Measurements from ENCODE around the gene SLX4IP. TPM values are rescaled to one million over a fixed set of nuclear protein-coding genes. Genes with fewer than 3 reads are reported as not detected.

The SLX4IP gene
- total and polyA plus RNA-seq, 2 of the 13 experiments (the other 11 are each of a cell fraction or from before 2014, with no cell fraction given): 3.6 to 7.3 TPM

- TF ChIP-seq ARNT2 (CRISPR knock-in tag; IDR thresholded peaks at IDR 0.05; ENCODE audit: low read depth) (peak; percentile 70), SMAD1 (CRISPR knock-in tag; IDR thresholded peaks at IDR 0.05; ENCODE audit: borderline replicate concordance, low read depth) (no peak), ZNF235 (CRISPR knock-in tag; IDR thresholded peaks at IDR 0.05; ENCODE audit: borderline replicate concordance) (peak; percentile 83; the same call in 1 of the 2 replicates), ATF7-NPFF (CRISPR knock-in tag; IDR thresholded peaks at IDR 0.05; ENCODE audit: low read depth) (peak; percentile 75), ZNF780A (CRISPR knock-in tag; IDR thresholded peaks at IDR 0.05) (no peak; the same call in 1 of the 2 replicates), REL (CRISPR knock-in tag; conservative IDR thresholded peaks at IDR 0.05) (no peak; the same call in 1 of the 2 replicates), ZNF232 (CRISPR knock-in tag; IDR thresholded peaks at IDR 0.05; ENCODE audit: borderline replicate concordance) (peak; percentile 79), MED1 (CRISPR knock-in tag; IDR thresholded peaks at IDR 0.05) (peak; percentile 69), NKX3-1 (CRISPR knock-in tag; IDR thresholded peaks at IDR 0.05) (peak; percentile 96), ZNF343 (CRISPR knock-in tag; IDR thresholded peaks at IDR 0.05) (no peak; the same call in none of the 2 replicates), HNRNPL (IDR thresholded peaks at IDR 0.05; ENCODE audit: low read depth, low read length) (peak; percentile 88), ISL2 (CRISPR knock-in tag; IDR thresholded peaks at IDR 0.05) (peak; percentile 78; the same call in 1 of the 2 replicates), TBP (CRISPR knock-in tag; IDR thresholded peaks at IDR 0.05) (peak; percentile 68), SETDB1 (CRISPR knock-in tag; IDR thresholded peaks at IDR 0.05; ENCODE audit: borderline replicate concordance) (no peak)
- TF ChIP-seq, protein P1, sequence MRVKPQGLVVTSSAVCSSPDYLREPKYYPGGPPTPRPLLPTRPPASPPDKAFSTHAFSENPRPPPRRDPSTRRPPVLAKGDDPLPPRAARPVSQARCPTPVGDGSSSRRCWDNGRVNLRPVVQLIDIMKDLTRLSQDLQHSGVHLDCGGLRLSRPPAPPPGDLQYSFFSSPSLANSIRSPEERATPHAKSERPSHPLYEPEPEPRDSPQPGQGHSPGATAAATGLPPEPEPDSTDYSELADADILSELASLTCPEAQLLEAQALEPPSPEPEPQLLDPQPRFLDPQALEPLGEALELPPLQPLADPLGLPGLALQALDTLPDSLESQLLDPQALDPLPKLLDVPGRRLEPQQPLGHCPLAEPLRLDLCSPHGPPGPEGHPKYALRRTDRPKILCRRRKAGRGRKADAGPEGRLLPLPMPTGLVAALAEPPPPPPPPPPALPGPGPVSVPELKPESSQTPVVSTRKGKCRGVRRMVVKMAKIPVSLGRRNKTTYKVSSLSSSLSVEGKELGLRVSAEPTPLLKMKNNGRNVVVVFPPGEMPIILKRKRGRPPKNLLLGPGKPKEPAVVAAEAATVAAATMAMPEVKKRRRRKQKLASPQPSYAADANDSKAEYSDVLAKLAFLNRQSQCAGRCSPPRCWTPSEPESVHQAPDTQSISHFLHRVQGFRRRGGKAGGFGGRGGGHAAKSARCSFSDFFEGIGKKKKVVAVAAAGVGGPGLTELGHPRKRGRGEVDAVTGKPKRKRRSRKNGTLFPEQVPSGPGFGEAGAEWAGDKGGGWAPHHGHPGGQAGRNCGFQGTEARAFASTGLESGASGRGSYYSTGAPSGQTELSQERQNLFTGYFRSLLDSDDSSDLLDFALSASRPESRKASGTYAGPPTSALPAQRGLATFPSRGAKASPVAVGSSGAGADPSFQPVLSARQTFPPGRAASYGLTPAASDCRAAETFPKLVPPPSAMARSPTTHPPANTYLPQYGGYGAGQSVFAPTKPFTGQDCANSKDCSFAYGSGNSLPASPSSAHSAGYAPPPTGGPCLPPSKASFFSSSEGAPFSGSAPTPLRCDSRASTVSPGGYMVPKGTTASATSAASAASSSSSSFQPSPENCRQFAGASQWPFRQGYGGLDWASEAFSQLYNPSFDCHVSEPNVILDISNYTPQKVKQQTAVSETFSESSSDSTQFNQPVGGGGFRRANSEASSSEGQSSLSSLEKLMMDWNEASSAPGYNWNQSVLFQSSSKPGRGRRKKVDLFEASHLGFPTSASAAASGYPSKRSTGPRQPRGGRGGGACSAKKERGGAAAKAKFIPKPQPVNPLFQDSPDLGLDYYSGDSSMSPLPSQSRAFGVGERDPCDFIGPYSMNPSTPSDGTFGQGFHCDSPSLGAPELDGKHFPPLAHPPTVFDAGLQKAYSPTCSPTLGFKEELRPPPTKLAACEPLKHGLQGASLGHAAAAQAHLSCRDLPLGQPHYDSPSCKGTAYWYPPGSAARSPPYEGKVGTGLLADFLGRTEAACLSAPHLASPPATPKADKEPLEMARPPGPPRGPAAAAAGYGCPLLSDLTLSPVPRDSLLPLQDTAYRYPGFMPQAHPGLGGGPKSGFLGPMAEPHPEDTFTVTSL (CRISPR knock-in tag; IDR thresholded peaks at IDR 0.05; ENCODE audit: borderline replicate concordance): peak; percentile 61; the same call in 1 of the 2 replicates
- TF ChIP-seq, protein P2, sequence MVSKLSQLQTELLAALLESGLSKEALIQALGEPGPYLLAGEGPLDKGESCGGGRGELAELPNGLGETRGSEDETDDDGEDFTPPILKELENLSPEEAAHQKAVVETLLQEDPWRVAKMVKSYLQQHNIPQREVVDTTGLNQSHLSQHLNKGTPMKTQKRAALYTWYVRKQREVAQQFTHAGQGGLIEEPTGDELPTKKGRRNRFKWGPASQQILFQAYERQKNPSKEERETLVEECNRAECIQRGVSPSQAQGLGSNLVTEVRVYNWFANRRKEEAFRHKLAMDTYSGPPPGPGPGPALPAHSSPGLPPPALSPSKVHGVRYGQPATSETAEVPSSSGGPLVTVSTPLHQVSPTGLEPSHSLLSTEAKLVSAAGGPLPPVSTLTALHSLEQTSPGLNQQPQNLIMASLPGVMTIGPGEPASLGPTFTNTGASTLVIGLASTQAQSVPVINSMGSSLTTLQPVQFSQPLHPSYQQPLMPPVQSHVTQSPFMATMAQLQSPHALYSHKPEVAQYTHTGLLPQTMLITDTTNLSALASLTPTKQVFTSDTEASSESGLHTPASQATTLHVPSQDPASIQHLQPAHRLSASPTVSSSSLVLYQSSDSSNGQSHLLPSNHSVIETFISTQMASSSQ (IDR thresholded peaks at IDR 0.05; ENCODE audit: low read depth): no peak
- TF ChIP-seq, protein P2 (CRISPR knock-in tag; IDR thresholded peaks at IDR 0.05; ENCODE audit: borderline replicate concordance): peak; percentile 40
- TF ChIP-seq, protein P3, sequence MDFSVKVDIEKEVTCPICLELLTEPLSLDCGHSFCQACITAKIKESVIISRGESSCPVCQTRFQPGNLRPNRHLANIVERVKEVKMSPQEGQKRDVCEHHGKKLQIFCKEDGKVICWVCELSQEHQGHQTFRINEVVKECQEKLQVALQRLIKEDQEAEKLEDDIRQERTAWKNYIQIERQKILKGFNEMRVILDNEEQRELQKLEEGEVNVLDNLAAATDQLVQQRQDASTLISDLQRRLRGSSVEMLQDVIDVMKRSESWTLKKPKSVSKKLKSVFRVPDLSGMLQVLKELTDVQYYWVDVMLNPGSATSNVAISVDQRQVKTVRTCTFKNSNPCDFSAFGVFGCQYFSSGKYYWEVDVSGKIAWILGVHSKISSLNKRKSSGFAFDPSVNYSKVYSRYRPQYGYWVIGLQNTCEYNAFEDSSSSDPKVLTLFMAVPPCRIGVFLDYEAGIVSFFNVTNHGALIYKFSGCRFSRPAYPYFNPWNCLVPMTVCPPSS (IDR thresholded peaks at IDR 0.05): no peak
These were observed 239.0 kb downstream of the SLX4IP start, which contains the start of gene JAG1 (continued) for GRCh38 chr20:10673842-10674683.
